NCI-H1092 treated with DMSO at 0.1 percent for 48 hours (cell line): Measurements from ENCODE around the gene CASKIN2.

Experiments used
- DNase-seq: peaks from one replicate; lab custom pipeline; 2025; lab: John Stamatoyannopoulos, UW

Gene CASKIN2

GRCh38 chr17:75515496-75516254, at the start of gene CASKIN2:
CASKIN2 (minus strand) TSS chr17:75515537; CDS start chr17:75513804, 1,733 bp downstream.
- DNase-seq, result peak; percentile 82

GRCh38 chr17:75565066-75565465, 49.7 kb upstream of the CASKIN2 start:
- no peak for DNase-seq

GRCh38 chr17:75564195-75564594, 48.9 kb upstream of the CASKIN2 start:
- no peak for DNase-seq

- DNase-seq, result no peak
These were observed 47.9 kb upstream of the CASKIN2 start for GRCh38 chr17:75563063-75563758.

GRCh38 chr17:75561927-75562603, 46.7 kb upstream of the CASKIN2 start:
- DNase-seq, result no peak

- DNase-seq, result no peak
These were observed 44.7 kb upstream of the CASKIN2 start for GRCh38 chr17:75559958-75560533.

GRCh38 chr17:75558666-75559530, 43.6 kb upstream of the CASKIN2 start:
- no peak for DNase-seq

- DNase-seq, result no peak
These were observed 42.7 kb upstream of the CASKIN2 start for GRCh38 chr17:75557852-75558665.

- DNase-seq, result peak; percentile 83
These were observed 41.9 kb upstream of the CASKIN2 start for GRCh38 chr17:75557075-75557851.

- DNase-seq, result no peak
These were observed 40.4 kb upstream of the CASKIN2 start for GRCh38 chr17:75555679-75556153.

- DNase-seq, result no peak
These were observed 38.2 kb upstream of the CASKIN2 start for GRCh38 chr17:75553295-75554110.

- no peak for DNase-seq
These were observed 37.3 kb upstream of the CASKIN2 start for GRCh38 chr17:75552425-75553294.

GRCh38 chr17:75551266-75551665, 35.9 kb upstream of the CASKIN2 start:
- no peak for DNase-seq

GRCh38 chr17:75550139-75550465, 34.8 kb upstream of the CASKIN2 start:
- DNase-seq, result no peak

- DNase-seq, result peak; percentile 26
These were observed 34.2 kb upstream of the CASKIN2 start for GRCh38 chr17:75549246-75550138.

- no peak for DNase-seq
These were observed 33.5 kb upstream of the CASKIN2 start for GRCh38 chr17:75548813-75549212.

GRCh38 chr17:75547091-75547490, 31.8 kb upstream of the CASKIN2 start:
- DNase-seq, result no peak
